ENCODE data around the gene AHRR. TPM values are rescaled to one million over a fixed set of nuclear protein-coding genes. Genes with fewer than 3 reads are reported as not detected.

Gene AHRR
- total RNA-seq, 1 donor from 2014 or later = 8.4 TPM

- no peak overlapping the region for H3K27ac ChIP-seq
- H3K27me3 ChIP-seq (ENCODE audit: low read depth) = no peaks in the 10 kb centered on the region
- intact Hi-C loops (cut with DNase I) = no loop called here
- DNase-seq = no peak
- peaks cover 2% of the 10 kb centered on the region for H3K9me3 ChIP-seq
- no peak for ATAC-seq
- TF ChIP-seq CTCF (IDR thresholded peaks at IDR 0.05) = no peak
- no peak overlapping the region for H3K4me3 ChIP-seq
- H3K36me3 ChIP-seq = peaks cover 97% of the 10 kb centered on the region
- H3K4me1 ChIP-seq = no peaks in the 10 kb centered on the region
Observed at GRCh38 chr5:457195-457961, 135.9 kb downstream of the AHRR start.

- Histone ChIP-seq H3K27ac (no peak overlapping the region), H3K36me3 (peaks cover 97% of the 10 kb centered on the region), H3K27me3 (ENCODE audit: low read depth) (no peaks in the 10 kb centered on the region), H3K4me1 (no peaks in the 10 kb centered on the region), H3K9me3 (no peaks in the 10 kb centered on the region), H3K4me3 (no peak overlapping the region)
- intact Hi-C loops (cut with DNase I) = no loop called here
- TF ChIP-seq CTCF (IDR thresholded peaks at IDR 0.05) = no peak
- ATAC-seq = peak; percentile 42 to 59
- DNase-seq = no peak
Observed at GRCh38 chr5:458547-459353, 137.2 kb downstream of the AHRR start.

- intact Hi-C loops (cut with DNase I) = no loop called here
- Histone ChIP-seq H3K36me3 (peaks cover 96% of the 10 kb centered on the region), H3K4me3 (no peak overlapping the region), H3K4me1 (no peaks in the 10 kb centered on the region), H3K27me3 (ENCODE audit: low read depth) (no peaks in the 10 kb centered on the region), H3K9me3 (no peaks in the 10 kb centered on the region), H3K27ac (no peak overlapping the region)
- no peak for DNase-seq
- ATAC-seq = no peak
- no peak for TF ChIP-seq CTCF (IDR thresholded peaks at IDR 0.05)
Observed at GRCh38 chr5:459562-460272, 138.2 kb downstream of the AHRR start.

- DNase-seq (no peak), ATAC-seq (peak in 1 of 2 donors; percentile 6)
- no peak overlapping the region for H3K4me3 ChIP-seq
- no peak overlapping the region for H3K27ac ChIP-seq
- intact Hi-C loops (cut with DNase I) = no loop called here
- H3K36me3 ChIP-seq = peaks cover 96% of the 10 kb centered on the region
- H3K4me1 ChIP-seq = no peaks in the 10 kb centered on the region
- no peaks in the 10 kb centered on the region for H3K9me3 ChIP-seq
- H3K27me3 ChIP-seq (ENCODE audit: low read depth) = no peaks in the 10 kb centered on the region
- no peak for TF ChIP-seq CTCF (IDR thresholded peaks at IDR 0.05)
Observed at GRCh38 chr5:460273-460625, 138.7 kb downstream of the AHRR start.

- Histone ChIP-seq H3K27ac (no peak overlapping the region), H3K9me3 (no peaks in the 10 kb centered on the region), H3K4me3 (no peak overlapping the region), H3K27me3 (ENCODE audit: low read depth) (no peaks in the 10 kb centered on the region), H3K36me3 (peaks cover 96% of the 10 kb centered on the region), H3K4me1 (no peaks in the 10 kb centered on the region)
- intact Hi-C loops (cut with DNase I) = no loop called here
- DNase-seq = no peak
- no peak for ATAC-seq
- TF ChIP-seq CTCF (IDR thresholded peaks at IDR 0.05) = no peak
Observed at GRCh38 chr5:462051-462481, 140.6 kb downstream of the AHRR start.

Measured in lower lobe of right lung (tissue), 2 donors.